ENCODE measurements around the gene MOV10.

Gene MOV10

DNA sequence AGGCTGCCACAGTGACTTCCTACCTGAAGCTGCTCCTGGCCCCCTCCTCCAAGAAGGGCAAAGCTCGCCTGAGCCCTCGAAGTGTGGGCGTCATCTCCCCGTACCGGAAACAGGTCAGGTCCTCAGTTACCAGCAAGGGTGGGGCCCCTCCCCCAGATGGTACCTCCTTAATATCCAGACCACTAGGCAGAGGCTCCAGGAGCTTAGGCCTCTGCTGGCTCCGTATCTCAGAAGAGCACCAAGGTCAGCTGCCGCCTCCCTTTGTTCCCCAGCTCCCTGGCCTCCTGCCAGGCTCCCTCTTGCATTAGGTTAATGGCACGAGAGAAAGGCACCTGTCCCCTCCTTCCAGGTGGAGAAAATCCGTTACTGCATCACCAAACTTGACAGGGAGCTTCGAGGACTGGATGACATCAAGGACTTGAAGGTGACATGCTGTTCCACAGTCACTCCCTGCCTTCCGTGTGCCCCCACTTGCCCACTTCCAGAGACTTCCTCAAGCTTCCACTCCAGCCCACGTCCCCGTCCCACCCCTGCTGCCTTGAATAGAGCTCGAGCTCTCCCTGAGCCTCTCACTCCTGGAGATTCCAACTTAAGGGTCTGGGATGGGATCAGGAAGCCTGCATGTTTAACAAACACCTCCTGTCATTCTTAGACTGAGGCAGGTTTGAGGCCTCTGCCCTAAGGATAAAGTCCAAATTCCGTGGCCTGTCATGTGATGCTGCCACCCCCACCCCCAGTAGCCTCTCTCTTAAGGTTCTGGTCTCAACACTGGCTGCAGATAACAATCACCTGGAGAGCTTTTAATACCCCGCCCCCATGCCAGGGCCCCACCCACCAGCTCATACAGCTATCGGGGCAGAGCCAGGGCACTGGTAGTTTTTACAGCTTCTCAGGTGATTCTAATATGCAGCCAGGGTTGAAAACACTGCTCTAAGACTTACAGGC, 24.2 kb downstream of the MOV10 start:
- no peak overlapping the region for H3K4me3 ChIP-seq (ENCODE audit: low read depth, low read length)

DNA sequence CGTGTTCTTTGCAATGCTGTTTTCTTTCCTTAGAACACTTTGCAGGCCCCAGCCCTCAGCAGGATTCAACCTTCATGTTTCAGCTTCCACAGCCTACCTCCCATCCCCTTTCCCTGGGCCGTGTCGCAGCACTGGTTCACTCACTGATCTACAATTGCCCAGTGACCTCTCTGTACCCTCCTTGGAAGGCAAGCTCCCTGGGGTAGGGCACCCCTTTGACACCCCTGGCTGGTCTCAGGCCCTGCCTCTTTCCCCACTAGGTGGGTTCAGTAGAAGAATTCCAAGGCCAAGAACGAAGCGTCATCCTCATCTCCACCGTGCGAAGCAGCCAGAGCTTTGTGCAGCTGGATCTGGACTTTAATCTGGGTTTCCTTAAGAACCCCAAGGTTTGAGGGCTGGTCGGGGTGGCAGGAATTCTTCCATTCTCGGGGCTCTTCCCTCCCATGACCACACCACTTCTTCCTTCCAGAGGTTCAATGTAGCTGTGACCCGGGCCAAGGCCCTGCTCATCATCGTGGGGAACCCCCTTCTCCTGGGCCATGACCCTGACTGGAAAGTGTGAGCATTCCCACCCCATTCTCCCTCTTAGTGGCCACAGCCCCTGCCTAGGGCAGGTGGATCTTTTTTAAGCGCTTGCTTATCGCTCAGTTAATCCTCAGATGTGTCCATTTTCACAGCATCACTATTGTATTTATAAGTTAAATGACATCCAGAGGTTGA, 25.1 kb downstream of the MOV10 start:
- H3K4me3 ChIP-seq (ENCODE audit: low read depth, low read length), result no peak overlapping the region
- TF ChIP-seq, protein P1, sequence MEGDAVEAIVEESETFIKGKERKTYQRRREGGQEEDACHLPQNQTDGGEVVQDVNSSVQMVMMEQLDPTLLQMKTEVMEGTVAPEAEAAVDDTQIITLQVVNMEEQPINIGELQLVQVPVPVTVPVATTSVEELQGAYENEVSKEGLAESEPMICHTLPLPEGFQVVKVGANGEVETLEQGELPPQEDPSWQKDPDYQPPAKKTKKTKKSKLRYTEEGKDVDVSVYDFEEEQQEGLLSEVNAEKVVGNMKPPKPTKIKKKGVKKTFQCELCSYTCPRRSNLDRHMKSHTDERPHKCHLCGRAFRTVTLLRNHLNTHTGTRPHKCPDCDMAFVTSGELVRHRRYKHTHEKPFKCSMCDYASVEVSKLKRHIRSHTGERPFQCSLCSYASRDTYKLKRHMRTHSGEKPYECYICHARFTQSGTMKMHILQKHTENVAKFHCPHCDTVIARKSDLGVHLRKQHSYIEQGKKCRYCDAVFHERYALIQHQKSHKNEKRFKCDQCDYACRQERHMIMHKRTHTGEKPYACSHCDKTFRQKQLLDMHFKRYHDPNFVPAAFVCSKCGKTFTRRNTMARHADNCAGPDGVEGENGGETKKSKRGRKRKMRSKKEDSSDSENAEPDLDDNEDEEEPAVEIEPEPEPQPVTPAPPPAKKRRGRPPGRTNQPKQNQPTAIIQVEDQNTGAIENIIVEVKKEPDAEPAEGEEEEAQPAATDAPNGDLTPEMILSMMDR (IDR thresholded peaks at IDR 0.05; ENCODE audit: low read depth, low read length), result no peak

More for the DNA sequence above, 24.2 kb downstream of the MOV10 start:
- TF ChIP-seq, protein P1 (IDR thresholded peaks at IDR 0.05; ENCODE audit: low read depth, low read length), result no peak

GRCh38 chr1:112700290-112701226, 26.1 kb downstream of the MOV10 start:
- TF ChIP-seq, protein P1 (IDR thresholded peaks at IDR 0.05; ENCODE audit: low read depth, low read length), result no peak
- no peak overlapping the region for H3K4me3 ChIP-seq (ENCODE audit: low read depth, low read length)

GRCh38 chr1:112701227-112702066, 27.0 kb downstream of the MOV10 start:
- TF ChIP-seq, protein P1 (IDR thresholded peaks at IDR 0.05; ENCODE audit: low read depth, low read length), result no peak
- H3K4me3 ChIP-seq (ENCODE audit: low read depth, low read length), result no peak overlapping the region

DNA sequence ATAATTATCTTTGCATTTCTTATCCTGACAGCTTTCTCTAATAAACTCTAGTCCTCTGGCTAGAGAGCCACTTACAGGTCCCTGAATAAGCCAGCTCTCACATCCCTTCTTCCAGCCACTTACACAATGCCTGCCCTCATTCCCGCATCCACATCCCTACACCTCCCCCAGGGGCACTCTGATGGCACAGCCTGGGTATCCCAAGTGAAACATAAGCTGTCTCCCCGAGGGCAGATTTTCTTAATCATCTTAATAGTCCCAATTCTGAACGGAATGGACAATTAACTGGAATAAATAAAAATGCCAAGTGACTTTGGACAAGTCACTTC, 27.6 kb downstream of the MOV10 start:
- H3K4me3 ChIP-seq (ENCODE audit: low read depth, low read length), result no peak overlapping the region
- TF ChIP-seq, protein P1 (IDR thresholded peaks at IDR 0.05; ENCODE audit: low read depth, low read length), result no peak

Data from WI38 (cell line).